HPDE6-E6E7 (cell line): ENCODE measurements around the gene RRP9.
"Not testable (repeated sequence)": the region's sequence is repeated elsewhere in the genome, so short reads cannot be mapped to it uniquely, and the experiment has no call there.

Source experiments
- DNase-seq: peaks from one replicate; pipeline ENCODE4 v3.0.0; 2011; ENCODE audit warnings: missing footprints; ENCODE audit errors: extremely low spot score

Gene RRP9, protein sequence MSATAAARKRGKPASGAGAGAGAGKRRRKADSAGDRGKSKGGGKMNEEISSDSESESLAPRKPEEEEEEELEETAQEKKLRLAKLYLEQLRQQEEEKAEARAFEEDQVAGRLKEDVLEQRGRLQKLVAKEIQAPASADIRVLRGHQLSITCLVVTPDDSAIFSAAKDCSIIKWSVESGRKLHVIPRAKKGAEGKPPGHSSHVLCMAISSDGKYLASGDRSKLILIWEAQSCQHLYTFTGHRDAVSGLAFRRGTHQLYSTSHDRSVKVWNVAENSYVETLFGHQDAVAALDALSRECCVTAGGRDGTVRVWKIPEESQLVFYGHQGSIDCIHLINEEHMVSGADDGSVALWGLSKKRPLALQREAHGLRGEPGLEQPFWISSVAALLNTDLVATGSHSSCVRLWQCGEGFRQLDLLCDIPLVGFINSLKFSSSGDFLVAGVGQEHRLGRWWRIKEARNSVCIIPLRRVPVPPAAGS

DNA sequence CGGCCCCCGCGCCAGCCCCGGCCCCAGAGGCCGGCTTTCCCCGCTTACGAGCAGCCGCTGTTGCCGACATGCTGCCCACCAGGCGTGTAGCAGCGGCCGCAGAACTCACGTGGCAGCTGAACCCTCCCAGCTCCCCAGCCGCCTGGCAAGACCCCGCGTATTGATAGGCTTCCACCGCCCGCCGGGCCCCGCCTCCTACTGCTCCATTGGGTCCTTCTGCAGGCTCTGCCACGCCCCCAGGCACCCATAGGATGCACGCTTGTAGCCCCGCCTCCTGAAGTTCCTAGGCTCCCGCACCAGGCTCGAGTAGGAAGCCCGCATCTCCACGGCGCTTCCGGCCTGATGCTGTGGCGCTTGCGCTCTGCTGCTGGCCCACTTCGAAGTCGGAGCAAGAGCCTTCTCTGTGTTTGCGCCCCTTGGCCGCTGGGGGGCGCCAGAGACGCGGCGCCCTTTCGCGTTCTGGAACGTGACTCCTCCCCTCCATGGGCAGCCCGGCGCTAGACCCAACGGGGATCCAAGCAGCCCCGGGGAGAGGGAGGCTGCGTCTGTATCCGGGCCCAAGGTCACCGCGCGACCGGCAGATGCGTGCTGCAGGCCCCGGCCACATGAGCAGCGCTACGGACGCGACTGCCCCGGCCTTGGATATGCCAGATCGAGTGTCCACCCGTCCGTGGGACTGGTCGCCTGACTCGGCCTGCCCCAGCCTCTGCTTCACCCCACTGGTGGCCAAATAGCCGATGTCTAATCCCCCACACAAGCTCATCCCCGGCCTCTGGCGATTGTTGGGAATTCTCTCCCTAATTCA, at the start of gene RRP9, which contains the start of gene PARP3:
Gene RRP9, minus strand, starts transcription at position 107 of the 805 bp plus-strand sequence. Its CDS starts 37 bp downstream, at position 70.
Gene PARP3, plus strand, starts transcription at position 566 of the 805 bp plus-strand sequence. CDS start 993 bp downstream, outside the sequence.
- DNase-seq: peak; percentile 88

DNA sequence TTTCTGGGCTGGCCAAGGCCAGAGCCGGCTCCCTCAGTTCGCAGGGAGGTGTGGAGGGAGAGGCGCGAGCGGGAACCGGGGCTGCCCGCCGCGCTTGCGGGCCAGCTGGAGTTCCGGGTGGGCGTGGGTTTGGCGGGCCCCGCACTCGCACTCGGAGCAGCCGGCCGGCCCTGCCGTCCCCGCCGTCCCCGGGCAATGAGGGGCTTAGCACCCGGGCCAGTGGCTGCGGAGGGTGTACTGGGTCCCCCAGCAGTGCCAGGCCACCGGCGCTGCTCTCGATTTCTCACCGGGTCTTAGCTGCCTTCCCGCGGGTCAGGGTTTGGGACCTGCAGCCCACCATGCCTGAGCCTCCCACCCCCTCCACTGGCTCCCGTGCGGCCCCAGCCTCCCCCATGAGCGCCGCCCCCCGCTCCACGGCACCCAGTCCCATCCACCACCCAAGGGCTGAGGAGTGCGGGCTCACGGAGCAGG, 48.8 kb upstream of the RRP9 start:
- DNase-seq: not testable (repeated sequence)

DNA sequence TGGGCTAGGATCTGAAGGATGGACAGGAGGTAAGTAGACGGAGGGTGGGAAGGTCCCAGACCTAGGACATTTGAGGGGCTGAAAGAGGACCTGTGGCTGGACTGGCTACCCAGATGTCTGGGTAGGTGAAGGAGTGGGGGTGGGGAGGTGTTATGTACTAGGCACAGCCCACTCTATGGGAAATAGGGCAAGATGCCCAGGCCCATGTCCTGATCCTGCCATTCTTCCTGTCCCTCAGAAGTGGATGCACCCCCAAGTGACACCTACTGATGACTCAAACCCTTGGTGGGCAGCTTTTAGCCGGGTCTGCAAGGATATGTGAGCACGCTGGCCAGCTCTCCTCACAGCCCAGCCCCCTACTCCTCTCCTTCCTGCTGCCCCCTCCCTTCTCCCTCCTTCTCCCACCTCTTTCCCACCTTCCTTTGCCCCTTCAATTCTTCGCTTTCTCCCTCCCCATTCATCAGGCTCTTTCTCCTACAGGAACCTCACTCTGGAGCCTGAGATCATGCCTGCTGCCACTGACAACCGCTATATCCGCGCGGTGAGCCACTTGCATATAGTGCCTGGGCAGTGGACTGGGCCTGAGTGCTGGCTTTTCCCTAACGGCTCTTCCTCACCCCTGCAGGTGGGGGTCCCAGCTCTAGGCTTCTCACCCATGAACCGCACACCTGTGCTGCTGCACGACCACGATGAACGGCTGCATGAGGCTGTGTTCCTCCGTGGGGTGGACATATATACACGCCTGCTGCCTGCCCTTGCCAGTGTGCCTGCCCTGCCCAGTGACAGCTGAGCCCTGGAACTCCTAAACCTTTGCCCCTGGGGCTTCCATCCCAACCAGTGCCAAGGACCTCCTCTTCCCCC, 46.8 kb upstream of the RRP9 start:
- DNase-seq: no peak

DNA sequence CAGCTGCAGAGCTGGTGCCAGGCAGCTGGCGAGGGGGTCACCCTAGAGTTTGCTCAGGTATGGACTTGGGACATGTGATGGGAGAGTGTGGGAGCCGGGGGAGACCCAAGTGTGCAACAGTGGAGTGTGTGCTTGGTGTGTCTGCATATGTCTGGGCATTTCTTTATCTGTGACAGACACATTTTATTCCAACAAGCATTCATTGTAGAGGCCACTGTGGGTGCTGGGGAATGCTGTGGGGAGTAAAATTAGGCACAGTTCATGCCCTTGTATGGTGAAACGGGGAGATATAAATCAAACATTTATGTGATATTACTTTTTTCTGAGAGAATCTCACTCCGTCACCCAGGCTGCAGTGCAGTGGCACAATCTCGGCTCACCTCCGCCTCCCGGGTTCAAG, 45.9 kb upstream of the RRP9 start:
- DNase-seq: no peak

DNA sequence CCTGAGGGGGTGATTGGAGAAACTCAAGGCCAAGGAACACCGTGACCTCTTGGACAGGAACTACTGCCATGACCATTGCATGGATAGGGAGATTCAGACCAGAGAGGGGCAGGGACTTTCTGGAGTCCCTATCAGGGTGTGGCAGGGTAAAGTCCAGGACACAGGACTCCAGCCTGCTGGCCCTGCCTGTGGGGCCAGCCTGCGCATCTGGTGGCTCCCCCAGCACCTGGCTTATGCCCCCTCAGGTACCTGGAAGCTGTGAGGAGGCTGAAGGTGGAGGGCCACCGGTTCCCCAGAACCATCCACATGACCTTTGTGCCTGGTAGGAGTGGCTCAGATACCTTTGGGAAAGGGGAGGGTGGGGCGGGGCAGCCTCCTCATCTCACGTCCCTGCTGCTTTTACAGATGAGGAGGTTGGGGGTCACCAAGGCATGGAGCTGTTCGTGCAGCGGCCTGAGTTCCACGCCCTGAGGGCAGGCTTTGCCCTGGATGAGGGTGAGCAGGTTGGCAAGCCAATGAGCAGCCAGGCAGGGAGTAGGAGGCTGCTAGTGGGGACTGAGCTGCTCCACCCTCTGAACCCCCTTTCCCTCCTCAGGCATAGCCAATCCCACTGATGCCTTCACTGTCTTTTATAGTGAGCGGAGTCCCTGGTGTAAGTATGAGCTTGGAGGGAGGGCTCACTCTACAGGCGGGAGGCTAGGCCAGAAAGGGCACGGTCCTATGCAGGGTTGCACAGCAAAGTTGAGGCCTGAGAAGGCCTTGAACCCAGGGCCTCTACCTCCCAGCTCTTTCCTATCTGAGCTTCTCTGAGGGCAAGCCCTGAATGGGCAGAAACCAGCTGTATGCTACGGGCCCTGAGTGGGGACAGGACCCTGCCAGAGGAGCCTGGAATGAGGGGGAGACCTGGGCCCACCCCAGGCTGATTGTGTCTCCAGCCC, 44.6 kb upstream of the RRP9 start:
- no peak for DNase-seq

DNA sequence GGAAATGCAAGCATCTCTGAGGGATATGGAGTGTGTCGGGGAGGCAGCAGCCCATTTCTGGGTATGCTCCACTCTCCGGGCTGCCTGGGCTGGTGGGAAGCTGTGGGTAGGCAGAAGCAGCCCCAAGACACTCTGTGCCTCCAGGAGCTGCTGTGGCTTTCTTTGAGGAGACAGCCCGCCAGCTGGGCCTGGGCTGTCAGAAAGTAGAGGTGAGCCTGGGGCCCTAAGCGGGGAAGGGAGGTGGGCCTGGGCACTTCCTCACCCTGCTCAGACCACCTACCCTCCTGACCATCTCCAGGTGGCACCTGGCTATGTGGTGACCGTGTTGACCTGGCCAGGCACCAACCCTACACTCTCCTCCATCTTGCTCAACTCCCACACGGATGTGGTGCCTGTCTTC, 43.4 kb upstream of the RRP9 start:
- no peak for DNase-seq

DNA sequence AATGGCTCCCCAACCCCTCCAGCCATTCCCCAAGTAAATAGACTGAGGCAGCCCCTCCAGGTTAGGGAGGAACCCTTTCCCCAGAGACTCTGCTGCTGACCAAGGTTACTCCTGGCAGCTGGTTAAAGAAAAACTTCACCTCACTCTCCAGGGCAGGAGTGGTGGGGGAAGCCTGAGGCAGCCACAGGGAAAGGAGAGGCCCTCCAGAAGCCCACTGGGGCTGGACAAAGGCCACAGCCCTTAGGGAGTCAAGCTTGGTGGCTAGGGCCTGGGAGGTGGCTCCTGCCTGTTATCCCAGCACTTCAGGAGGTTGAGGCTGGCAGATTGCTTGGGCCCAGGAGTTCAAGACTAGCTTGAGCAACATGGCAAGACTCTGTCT, 42.6 kb upstream of the RRP9 start:
- no peak for DNase-seq

DNA sequence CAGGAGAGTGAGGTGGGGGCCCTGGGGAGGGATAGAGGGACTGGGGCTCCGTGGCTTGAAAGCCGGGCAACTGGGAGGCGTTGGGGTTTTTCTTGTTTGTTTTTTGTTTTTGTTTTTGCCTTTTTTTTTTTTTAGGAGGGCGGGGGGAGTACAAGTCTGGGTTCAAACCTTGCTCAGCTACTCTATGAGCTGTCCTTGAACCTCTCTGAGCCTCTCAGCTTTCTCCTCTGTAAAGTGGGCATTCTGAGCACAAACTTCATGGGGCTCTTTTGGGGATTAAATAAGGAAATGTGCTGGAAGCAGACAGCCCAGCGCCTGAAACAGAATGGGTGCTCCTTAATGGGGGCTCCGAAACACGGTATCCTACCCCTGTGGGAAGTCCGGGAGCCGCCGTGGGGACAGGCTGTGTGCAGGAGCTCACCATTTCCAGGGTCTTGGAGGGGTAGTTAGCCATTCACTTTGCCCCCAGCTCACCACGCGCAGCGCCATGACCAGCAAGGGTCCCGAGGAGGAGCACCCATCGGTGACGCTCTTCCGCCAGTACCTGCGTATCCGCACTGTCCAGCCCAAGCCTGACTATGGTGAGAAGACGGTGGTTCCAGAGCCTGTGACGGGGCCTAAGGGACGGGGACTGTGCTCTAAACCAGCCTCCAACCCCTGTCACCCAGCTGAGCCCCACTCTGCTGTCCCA, 42.0 kb upstream of the RRP9 start:
- DNase-seq: no peak

DNA sequence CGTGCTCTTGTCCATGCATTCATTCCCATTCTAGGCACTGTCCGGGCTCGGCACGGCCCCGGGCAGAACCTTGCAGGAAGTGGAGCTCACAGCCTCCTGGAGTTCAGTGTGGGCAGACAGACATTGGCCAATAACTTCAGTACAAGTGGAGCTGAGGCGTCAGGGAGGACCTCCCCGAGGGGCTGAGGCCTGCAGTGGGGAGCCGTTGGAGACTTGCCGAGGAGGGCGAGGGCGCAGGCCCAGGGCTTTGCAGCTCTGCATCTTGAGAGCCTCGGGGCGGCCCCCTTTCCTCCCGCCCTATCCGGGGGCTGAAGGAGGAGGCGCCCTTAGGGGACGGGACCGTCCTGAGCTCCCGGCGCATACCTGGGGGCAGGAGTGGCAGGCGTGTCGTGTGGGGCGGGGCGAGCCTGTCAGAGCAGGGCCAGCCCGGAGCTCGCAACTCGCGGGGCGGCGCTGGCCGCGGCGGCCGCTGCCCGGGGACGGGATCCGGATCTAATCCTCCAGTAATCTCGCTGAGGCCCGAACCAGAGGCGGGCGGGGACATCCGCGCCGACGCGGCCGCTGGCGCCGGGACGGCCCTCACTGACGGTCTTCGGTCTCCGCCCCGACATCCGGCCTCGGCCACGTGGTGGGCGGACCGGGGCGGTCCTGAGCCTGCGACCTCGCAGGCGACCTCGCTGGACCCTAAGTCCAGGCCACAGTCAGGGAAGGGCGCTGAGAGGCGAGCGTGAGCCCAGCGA, 41.3 kb upstream of the RRP9 start, which contains the start of gene ACY1:
Gene ACY1, plus strand, starts transcription at position 698 of the 740 bp plus-strand sequence. CDS start 530 bp downstream, outside the sequence.
- DNase-seq: peak; percentile 81

DNA sequence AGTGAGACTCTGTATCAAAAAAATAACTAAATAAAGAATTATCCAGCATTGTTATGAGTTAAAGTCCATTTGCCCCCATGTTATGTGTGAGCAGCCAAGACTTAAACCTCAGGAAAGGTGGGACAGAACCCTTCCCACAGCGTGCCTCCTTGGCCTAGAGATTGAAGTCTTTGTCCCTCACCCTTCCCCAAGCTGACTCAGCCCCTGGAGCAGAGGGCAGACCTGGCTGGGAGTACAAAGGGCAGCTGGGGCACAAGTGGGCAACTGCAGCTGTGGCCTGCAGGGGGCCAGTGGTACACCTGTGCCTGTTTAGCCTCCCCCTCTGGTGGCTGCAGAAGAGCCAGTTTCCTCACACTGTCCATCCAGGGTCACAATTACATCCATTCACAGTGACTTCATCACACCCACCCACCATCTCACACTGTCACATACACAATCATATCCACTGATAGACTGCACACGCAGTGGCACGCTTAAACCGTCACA, 40.7 kb upstream of the RRP9 start:
- DNase-seq: peak; percentile 32

DNA sequence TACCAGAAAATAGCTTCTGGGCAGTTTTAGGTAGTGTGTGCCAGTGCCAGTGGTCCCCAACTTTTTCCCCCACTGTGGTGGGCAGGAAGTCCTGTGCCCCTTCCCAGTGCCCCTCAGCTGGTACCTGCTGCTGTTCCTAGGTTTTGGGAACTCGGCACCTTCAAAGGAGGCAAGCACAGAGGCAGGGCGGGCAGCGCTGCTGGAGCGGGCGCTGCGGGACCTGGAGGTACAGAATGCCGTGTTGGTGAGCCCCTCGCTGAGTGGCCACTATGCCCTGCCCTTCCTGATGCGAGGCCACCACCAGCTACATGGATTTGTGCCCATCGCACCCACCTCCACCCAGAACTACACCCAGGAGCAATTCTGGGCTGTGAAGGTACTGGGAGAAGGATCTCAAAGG, 38.5 kb upstream of the RRP9 start:
- DNase-seq: no peak

DNA sequence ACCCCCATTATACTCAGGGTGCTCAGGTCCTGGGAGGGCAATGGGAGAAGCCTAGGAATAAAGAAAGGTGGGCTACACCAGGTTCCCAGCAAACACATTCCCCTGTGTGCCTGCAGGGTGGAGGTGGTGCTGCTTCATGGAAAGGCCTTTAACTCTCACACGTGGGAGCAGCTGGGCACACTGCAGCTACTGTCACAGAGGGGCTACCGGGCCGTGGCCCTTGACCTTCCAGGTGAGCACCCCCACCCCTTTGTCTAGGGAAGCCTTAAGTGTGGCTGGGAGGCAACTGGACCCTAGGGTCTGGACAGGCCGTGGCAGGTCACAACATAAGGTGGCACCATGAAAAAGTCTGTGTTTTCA, 36.4 kb upstream of the RRP9 start:
- no peak for DNase-seq

DNA sequence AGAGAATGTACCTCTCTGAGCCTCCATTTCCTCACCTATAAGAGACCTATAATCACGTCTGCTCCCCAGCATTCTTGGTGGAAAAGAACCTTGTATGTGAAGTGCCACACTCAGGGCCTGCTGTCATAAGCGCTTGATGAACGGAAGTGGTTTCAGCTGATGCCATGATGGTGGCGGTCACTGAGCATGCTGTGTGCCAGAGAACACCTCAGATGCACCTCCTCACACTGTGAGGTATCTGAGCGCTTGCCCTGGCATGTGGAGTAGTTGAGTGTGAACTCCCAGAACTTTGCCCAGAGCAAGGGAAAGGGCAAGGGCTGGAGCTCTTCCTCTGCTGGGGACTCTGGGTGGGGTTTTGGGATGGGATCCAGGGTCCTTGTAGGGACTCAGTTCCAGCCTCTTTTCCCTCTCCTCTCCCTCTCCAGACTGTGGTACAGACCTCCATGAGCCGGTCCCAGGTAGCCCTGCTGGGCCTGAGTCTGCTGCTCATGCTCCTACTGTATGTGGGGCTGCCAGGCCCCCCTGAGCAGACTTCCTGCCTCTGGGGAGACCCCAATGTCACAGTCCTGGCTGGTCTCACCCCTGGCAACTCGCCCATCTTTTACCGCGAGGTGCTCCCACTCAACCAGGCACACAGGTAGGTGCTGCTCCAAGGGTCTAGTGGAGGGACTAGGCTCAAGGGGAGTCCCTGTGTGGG, 35.9 kb upstream of the RRP9 start:
- DNase-seq: no peak

DNA sequence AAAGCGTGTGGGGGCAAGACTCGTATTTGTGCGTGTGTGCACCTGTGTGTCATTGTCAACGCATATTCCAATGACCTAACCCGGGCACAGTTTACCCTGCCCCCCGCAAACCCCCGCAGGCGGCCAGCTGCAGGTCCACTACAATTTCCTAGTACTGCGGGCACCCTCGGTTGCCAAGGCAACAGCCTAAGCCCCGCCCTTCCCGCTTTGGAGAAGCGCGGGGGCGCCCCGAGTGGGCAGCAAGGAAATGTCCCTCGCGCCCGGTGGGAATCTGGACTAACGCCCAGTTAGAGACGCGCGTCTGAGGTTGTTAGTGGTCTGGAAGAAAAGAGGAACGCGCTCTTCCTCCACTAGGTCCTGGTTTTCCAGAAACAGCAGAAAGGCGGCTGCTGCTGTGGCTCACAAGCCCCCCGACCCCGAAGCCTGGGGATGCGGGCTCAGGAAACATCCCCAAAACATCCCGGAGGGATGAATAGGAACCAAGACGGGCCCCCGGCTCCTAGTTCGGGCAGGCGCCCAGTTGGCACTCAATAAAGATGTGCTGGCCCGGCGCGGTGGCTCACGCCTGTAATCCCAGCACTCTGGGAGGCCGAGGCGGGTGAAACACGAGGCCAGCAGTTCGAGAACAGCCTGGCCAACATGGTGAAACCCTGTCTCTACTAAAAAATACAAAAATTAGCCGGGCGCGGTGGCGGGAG, 34.3 kb upstream of the RRP9 start:
- DNase-seq: no peak

DNA sequence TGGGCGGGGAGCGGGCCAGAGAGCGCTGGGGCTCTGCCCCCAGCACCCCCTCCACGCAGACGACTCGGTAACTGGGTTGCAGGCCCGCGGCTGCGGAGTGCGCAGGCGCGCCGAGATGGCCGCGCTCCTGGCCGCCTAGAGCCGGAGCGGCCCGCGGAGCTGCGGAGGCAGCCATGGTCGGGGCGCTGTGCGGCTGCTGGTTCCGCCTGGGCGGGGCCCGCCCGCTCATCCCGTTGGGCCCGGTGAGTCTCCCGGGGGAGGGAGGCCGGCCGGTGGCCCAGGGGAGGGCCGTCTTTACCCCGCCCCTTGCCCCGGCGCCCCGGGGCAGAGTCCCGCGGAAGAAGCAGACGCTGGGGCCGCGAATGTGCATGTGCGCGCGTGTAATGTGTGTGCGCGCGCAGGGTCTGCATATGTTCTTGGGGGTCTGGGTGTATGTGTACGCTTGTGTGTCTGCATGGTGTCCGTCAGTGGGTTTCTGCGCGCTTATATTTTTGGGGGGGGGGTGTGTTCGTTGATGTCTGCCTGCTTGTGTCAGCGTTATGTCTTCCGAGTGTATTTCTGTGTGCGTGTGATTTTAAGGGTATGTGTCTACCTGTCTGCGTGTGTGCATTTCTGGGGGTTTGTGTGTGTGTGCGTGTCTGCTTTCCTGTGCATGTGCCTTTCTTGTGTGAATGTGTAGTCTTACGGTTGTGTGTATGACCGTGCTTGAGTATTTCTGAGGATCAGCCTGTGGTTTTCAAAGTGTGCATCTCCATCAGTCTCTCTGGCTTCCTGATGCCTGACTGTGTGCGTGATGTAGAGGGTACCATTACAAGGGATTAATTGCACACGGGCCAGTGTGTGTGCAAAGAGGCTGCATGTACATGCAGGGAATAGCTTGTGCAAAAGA, 33.5 kb upstream of the RRP9 start, which contains the start of gene ABHD14A:
Gene ABHD14A, plus strand, starts transcription at position 102 of the 889 bp plus-strand sequence. Its CDS starts 72 bp downstream, at position 174.
- DNase-seq: peak; percentile 55

DNA sequence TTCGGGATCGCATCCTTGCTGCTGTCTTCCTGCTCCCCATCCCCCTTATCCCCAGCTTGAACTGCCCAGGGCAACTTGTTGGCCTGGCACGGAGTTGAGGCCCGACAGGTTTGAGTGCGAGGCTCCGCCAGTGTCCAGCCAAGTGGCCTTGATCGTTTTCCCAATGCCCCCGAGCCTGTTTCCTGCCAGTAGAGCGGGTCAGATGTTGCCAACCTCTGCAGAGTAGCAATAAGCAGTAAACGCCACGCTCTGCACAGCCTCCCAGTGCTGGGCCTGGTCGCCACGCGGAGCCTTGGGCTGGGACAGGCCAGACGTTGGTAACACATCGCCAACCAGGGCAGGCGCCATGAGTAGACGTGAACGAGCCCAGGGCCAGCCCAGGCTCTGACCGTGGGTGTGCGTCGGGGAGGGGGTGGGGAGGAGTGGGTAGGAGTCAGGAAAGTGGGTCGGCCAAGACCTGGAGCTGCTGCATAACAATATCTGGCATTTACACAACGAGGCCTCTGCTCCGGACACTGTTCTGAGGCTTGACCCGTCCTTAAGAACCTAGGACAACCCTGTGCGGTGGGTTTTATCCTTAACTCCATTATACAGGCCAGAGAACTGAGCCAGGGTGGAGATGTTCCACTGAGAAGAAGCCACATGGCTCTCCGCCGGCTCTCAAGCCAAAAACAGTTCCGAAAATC, 32.7 kb upstream of the RRP9 start:
- no peak for DNase-seq
